Endothelial cell of umbilical vein (primary cell): ENCODE data around the gene PCBD1. TPM values are rescaled to one million over a fixed set of nuclear protein-coding genes. Genes with fewer than 3 reads are reported as not detected.

Experiments
- BruUV-seq: library from RNA; stranded (reverse); fragments of 400-500 nt; replicated peaks from 2 replicates; lab custom pipeline; 2021; lab: Mats Ljungman, UMichigan
- CTCF ChIA-PET: fragments of 300-600, 350-600 bp; sonication (Branson Sonifier 250); formaldehyde crosslinking; loops from one replicate; lab custom pipeline; 2021; ENCODE audit warnings: antibody characterized with exemption, inconsistent platforms; lab: Charles Lee
- POLR2A ChIA-PET: fragments of 300-600, 350-600 bp; sonication (Branson Sonifier 250); formaldehyde crosslinking; loops from one replicate; lab custom pipeline; 2021; ENCODE audit warnings: antibody characterized with exemption, inconsistent platforms; lab: Charles Lee
- DNase-seq: peaks from one replicate; pipeline ENCODE4 v3.0.0-alpha.2; 2011; ENCODE audit warnings: low read depth, low spot score
- FAIRE-seq: peaks from 2 replicates; lab custom pipeline; 2011; peaks lifted over from hg19 to GRCh38; lab: Jason Lieb, UNC
- H2AFZ ChIP-seq: 2 replicates; pipeline ENCODE4 v1.6.0; 2012; ENCODE audit warnings: low read depth, low read length, control low read depth, inconsistent platforms
- H3K27ac ChIP-seq: 2 replicates; pipeline ENCODE4 v1.5.1; 2011; ENCODE audit warnings: low read depth, mild to moderate bottlenecking, control low read depth, low read length, moderate library complexity; ENCODE audit not compliant: insufficient read depth
- H3K27me3 ChIP-seq, 2 experiments: 2 replicates each; pipeline versions ENCODE4 v1.6.0 to v1.6.1; 2011; ENCODE audit warnings: low read length in 2 of 2, mixed read lengths in 1 of 2; ENCODE audit not compliant: control insufficient read depth in 2 of 2, insufficient read depth in 2 of 2
- H3K36me3 ChIP-seq, 2 experiments: 2 replicates in 1 of 2; 3 replicates in 1 of 2; pipeline ENCODE4 v1.5.1; 2011; ENCODE audit warnings: low read length in 2 of 2, mild to moderate bottlenecking in 1 of 2, moderate library complexity in 1 of 2; ENCODE audit not compliant: control insufficient read depth in 2 of 2, insufficient read depth in 2 of 2; ENCODE audit errors: extremely low read depth in 1 of 2
- H3K4me1 ChIP-seq: 3 replicates; pipeline ENCODE4 v1.5.1; 2011; ENCODE audit warnings: mild to moderate bottlenecking, low read length; ENCODE audit not compliant: control insufficient read depth, insufficient read depth; ENCODE audit errors: extremely low read depth
- H3K4me2 ChIP-seq: 2 replicates; pipeline ENCODE4 v1.6.1; 2011; ENCODE audit warnings: low read length, control low read depth, mixed read lengths; ENCODE audit not compliant: insufficient read depth
- H3K4me3 ChIP-seq, 3 experiments: fragments of 200-600 bp in 1 of 3; sonication (generic), shearing (Covaris generic) in 1 of 3; replicated peaks in 1 of 3; 2 replicates each; pipeline ENCODE4 v1.5.1; 2011 to 2016; ENCODE audit warnings: control low read depth in 3 of 3, low read length in 3 of 3, mild to moderate bottlenecking in 2 of 3, inconsistent platforms in 1 of 3, low read depth in 1 of 3, moderate library complexity in 1 of 3; ENCODE audit not compliant: insufficient read depth in 1 of 3
- H3K79me2 ChIP-seq: 2 replicates; pipeline ENCODE4 v1.6.0; 2012; ENCODE audit warnings: low read length, inconsistent platforms; ENCODE audit not compliant: control insufficient read depth, insufficient read depth
- H3K9ac ChIP-seq: replicated peaks from 2 replicates; pipeline ENCODE3; 2011; ENCODE audit warnings: low read length, control low read depth; ENCODE audit not compliant: insufficient read depth; ENCODE audit errors: extremely low read depth
- H3K9me1 ChIP-seq: replicated peaks from 3 replicates; pipeline ENCODE4 v1.6.0; 2011; ENCODE audit warnings: mild to moderate bottlenecking, low read length; ENCODE audit not compliant: control insufficient read depth, insufficient read depth; ENCODE audit errors: extremely low read depth
- H3K9me3 ChIP-seq: replicated peaks from 2 replicates; pipeline ENCODE4 v1.5.1; 2012; ENCODE audit warnings: low read length, inconsistent platforms; ENCODE audit not compliant: control insufficient read depth, insufficient read depth
- H4K20me1 ChIP-seq: replicated peaks from 2 replicates; pipeline ENCODE3; 2011; ENCODE audit warnings: mild to moderate bottlenecking, low read length; ENCODE audit not compliant: control insufficient read depth, insufficient read depth; ENCODE audit errors: extremely low read depth
- EZH2 ChIP-seq: IDR thresholded peaks from 2 replicates; pipeline ENCODE4 v1.6.1; 2012; ENCODE audit warnings: borderline replicate concordance, low read depth, mild to moderate bottlenecking, moderate library complexity, low read length, inconsistent platforms; ENCODE audit not compliant: severe bottlenecking
- FOS ChIP-seq: IDR thresholded peaks from 2 replicates; pipeline ENCODE4 v1.6.1; 2011; ENCODE audit warnings: mild to moderate bottlenecking, low read length, moderate library complexity, borderline replicate concordance; ENCODE audit not compliant: insufficient read depth
- GATA2 ChIP-seq: IDR thresholded peaks from 2 replicates; pipeline ENCODE4 v1.7.0; 2011; ENCODE audit warnings: low read depth, mild to moderate bottlenecking, moderate library complexity, mixed read lengths, low read length; ENCODE audit not compliant: insufficient read length, insufficient read depth
- JUN ChIP-seq: IDR thresholded peaks from 2 replicates; pipeline ENCODE4 v1.6.1; 2011; ENCODE audit warnings: borderline replicate concordance, low read depth; ENCODE audit not compliant: insufficient read length, insufficient read depth
- MYC ChIP-seq: IDR thresholded peaks from one replicate; pipeline ENCODE4 v1.6.1; 2011; ENCODE audit warnings: mild to moderate bottlenecking, low read depth, low read length
- POLR2A ChIP-seq: IDR thresholded peaks from 2 replicates; pipeline ENCODE4 v1.6.1; 2012; ENCODE audit warnings: low read depth, mild to moderate bottlenecking, control low read depth, low read length
- POLR2AphosphoS5 ChIP-seq: IDR thresholded peaks from 2 replicates; pipeline ENCODE4 v1.6.1; 2012; ENCODE audit warnings: low read depth, mild to moderate bottlenecking, control low read depth, low read length, moderate library complexity; ENCODE audit not compliant: insufficient read depth
- dilution Hi-C: fragments of 300-500 bp; cut with MboI; formaldehyde crosslinking; loops from one replicate; pipeline ENCODE4 v1.15.0; 2019; ENCODE audit warnings: low sequenced_read_pairs; ENCODE audit not compliant: extremely low pct_ligation_motif_present
- intact Hi-C: fragments of 100-400 bp; cut with micrococcal nuclease; formaldehyde crosslinking; loops from one replicate; pipeline ENCODE4 v1.10.0; 2022
- polyA plus RNA-seq, 4 experiments: library from polyadenylated mRNA; depleted of rRNA in 3 of 4; stranded (reverse) in 3 of 4; unstranded in 1 of 4; fragments of >200 nt; gene quantifications; 2 replicates each; pipeline versions ENCODE4 v1.2.1 to v1.2.3, GENCODE V29; 2011 to 2012; ENCODE audit warnings: missing spikeins in 1 of 4
- total RNA-seq: library from RNA; stranded (reverse); gene quantifications from 2 replicates; pipeline ENCODE4 v1.2.3, GENCODE V29; 2021
- TF ChIP-seq, protein P1 (sequence below), 2 donors: IDR thresholded peaks; 1 replicate in 1 of 2; 2 replicates in 1 of 2; pipeline ENCODE4 v1.5.1; 2011; ENCODE audit warnings: low read length in 2 of 2, mild to moderate bottlenecking in 2 of 2, moderate library complexity in 2 of 2, control low read depth in 1 of 2, inconsistent platforms in 1 of 2, low read depth in 1 of 2; ENCODE audit not compliant: insufficient read depth in 1 of 2; ENCODE audit errors: extremely low read depth in 1 of 2
- TF ChIP-seq, protein P2 (sequence below): IDR thresholded peaks from 2 replicates; pipeline ENCODE4 v1.6.1; 2011; ENCODE audit not compliant: insufficient read depth, insufficient read length

The PCBD1 gene
- total and polyA plus RNA-seq, 2 donors (not counting 3 experiments of a cell fraction or from before 2014, with no cell fraction given): 95.7 to 113 TPM

DNA sequence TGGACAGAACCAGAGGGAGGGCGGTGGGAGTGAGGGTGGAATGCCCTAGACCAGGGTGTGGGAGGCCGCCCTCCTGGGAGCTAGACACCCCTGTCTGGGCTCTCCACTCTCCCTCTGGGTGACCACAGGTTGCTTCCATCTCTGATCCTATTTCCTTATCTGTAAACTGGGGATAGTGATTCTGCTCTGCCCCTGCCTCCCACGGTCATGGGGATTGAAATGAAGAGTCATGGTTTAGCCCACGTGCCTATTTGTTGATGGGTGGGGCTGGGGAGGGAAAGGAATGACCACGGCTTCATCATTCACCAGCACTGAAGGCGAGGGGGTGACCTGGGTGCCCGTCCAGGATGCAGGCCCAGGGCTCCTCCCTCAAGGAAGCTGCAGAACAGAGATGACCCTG is 49.3 kb upstream of the PCBD1 start:
- BruUV-seq: no TSS peak
- Histone ChIP-seq H3K4me3 (no peak overlapping the region), H3K27ac (no peak overlapping the region), H3K4me2 (no peak overlapping the region), H2AFZ (no peak overlapping the region), H4K20me1 (no peaks in the 10 kb centered on the region), H3K9me1 (no peaks in the 10 kb centered on the region), H3K27me3 (peaks cover 3 to 5% of the 10 kb centered on the region in 2 experiments), H3K79me2 (no peaks in the 10 kb centered on the region), H3K36me3 (no peaks in the 10 kb centered on the region), H3K9ac (no peak overlapping the region), H3K9me3 (no peaks in the 10 kb centered on the region), H3K4me1 (no peaks in the 10 kb centered on the region)
- DNase-seq: no peak
- FAIRE-seq: no peak
- intact Hi-C loops: no loop called here
- TF ChIP-seq, protein P1, sequence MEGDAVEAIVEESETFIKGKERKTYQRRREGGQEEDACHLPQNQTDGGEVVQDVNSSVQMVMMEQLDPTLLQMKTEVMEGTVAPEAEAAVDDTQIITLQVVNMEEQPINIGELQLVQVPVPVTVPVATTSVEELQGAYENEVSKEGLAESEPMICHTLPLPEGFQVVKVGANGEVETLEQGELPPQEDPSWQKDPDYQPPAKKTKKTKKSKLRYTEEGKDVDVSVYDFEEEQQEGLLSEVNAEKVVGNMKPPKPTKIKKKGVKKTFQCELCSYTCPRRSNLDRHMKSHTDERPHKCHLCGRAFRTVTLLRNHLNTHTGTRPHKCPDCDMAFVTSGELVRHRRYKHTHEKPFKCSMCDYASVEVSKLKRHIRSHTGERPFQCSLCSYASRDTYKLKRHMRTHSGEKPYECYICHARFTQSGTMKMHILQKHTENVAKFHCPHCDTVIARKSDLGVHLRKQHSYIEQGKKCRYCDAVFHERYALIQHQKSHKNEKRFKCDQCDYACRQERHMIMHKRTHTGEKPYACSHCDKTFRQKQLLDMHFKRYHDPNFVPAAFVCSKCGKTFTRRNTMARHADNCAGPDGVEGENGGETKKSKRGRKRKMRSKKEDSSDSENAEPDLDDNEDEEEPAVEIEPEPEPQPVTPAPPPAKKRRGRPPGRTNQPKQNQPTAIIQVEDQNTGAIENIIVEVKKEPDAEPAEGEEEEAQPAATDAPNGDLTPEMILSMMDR (IDR thresholded peaks at IDR 0.05; ENCODE audit: extremely low read depth in 1 of 2, insufficient read depth in 1 of 2, low read depth in 1 of 2, low read length in 2 of 2): no peak
- TF ChIP-seq GATA2 (no peak), JUN (no peak), POLR2A (no peak), EZH2 (no peak), POLR2AphosphoS5 (no peak), FOS (no peak), MYC (no peak)
- TF ChIP-seq, protein P2, sequence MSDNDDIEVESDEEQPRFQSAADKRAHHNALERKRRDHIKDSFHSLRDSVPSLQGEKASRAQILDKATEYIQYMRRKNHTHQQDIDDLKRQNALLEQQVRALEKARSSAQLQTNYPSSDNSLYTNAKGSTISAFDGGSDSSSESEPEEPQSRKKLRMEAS: no peak
- ChIA-PET POLR2A (no interaction called here), CTCF (no interaction called here)
- dilution Hi-C loops: no loop called here
